Measurements from ENCODE around the gene CABLES2. TPM values are rescaled to one million over a fixed set of nuclear protein-coding genes. Genes with fewer than 3 reads are reported as not detected.

Gene CABLES2
- total RNA-seq, 1 donor from 2014 or later = 1.0 TPM

GRCh38 chr20:62361799-62362589, 45.1 kb downstream of the CABLES2 start:
- Histone ChIP-seq H3K36me3 (ENCODE audit: control insufficient read depth in 3 of 3, insufficient read depth in 3 of 3, low read length in 3 of 3) (no peaks in the 10 kb centered on the region), H3K27ac (ENCODE audit: low read depth, low read length) (peak overlapping the region; percentile 25)

GRCh38 chr20:62360854-62361798, 46.0 kb downstream of the CABLES2 start:
- no peak overlapping the region for H3K4me3 ChIP-seq (ENCODE audit: low read length in 3 of 3)
- peak overlapping the region; percentile 25 for H3K27ac ChIP-seq (ENCODE audit: low read depth, low read length)
- H3K9me3 ChIP-seq (ENCODE audit: control insufficient read depth in 3 of 3, low read length in 3 of 3) = no peaks in the 10 kb centered on the region
- no peaks in the 10 kb centered on the region for H3K36me3 ChIP-seq (ENCODE audit: control insufficient read depth in 3 of 3, insufficient read depth in 3 of 3, low read length in 3 of 3)
- H3K27me3 ChIP-seq (ENCODE audit: control insufficient read depth in 3 of 3, insufficient read depth in 3 of 3, low read length in 3 of 3) = peaks cover 0 to 3% (median 0%) of the 10 kb centered on the region in 3 donors
- peaks cover 75 to 93% (median 89%) of the 10 kb centered on the region in 3 donors for H3K4me1 ChIP-seq (ENCODE audit: control insufficient read depth in 3 of 3, insufficient read depth in 3 of 3, low read length in 3 of 3)
- peak overlapping the region in 2 of 3 donors; percentile 14 to 50 for H3K9ac ChIP-seq (ENCODE audit: low read depth in 1 of 3, low read length in 3 of 3)

More at GRCh38 chr20:62361799-62362589, 45.1 kb downstream of the CABLES2 start:
- H3K9ac ChIP-seq (ENCODE audit: low read depth in 1 of 3, low read length in 3 of 3) = peak overlapping the region in 1 of 3 donors; percentile 3
- no peak overlapping the region for H3K4me3 ChIP-seq (ENCODE audit: low read length in 3 of 3)
- H3K4me1 ChIP-seq (ENCODE audit: control insufficient read depth in 3 of 3, insufficient read depth in 3 of 3, low read length in 3 of 3) = peaks cover 70 to 87% (median 83%) of the 10 kb centered on the region in 3 donors
- H3K27me3 ChIP-seq (ENCODE audit: control insufficient read depth in 3 of 3, insufficient read depth in 3 of 3, low read length in 3 of 3) = peaks cover 0 to 3% (median 0%) of the 10 kb centered on the region in 3 donors
- H3K9me3 ChIP-seq (ENCODE audit: control insufficient read depth in 3 of 3, low read length in 3 of 3) = no peaks in the 10 kb centered on the region

GRCh38 chr20:62359491-62360121, 47.5 kb downstream of the CABLES2 start:
- Histone ChIP-seq H3K36me3 (ENCODE audit: control insufficient read depth in 3 of 3, insufficient read depth in 3 of 3, low read length in 3 of 3) (no peaks in the 10 kb centered on the region), H3K9ac (ENCODE audit: low read depth in 1 of 3, low read length in 3 of 3) (peak overlapping the region in 1 of 3 donors; percentile 71), H3K4me1 (ENCODE audit: control insufficient read depth in 3 of 3, insufficient read depth in 3 of 3, low read length in 3 of 3) (peaks cover 77 to 93% (median 90%) of the 10 kb centered on the region in 3 donors), H3K4me3 (ENCODE audit: low read length in 3 of 3) (no peak overlapping the region), H3K27me3 (ENCODE audit: control insufficient read depth in 3 of 3, insufficient read depth in 3 of 3, low read length in 3 of 3) (no peaks in the 10 kb centered on the region), H3K27ac (ENCODE audit: low read depth, low read length) (peak overlapping the region; percentile 81), H3K9me3 (ENCODE audit: control insufficient read depth in 3 of 3, low read length in 3 of 3) (no peaks in the 10 kb centered on the region)

- Histone ChIP-seq H3K27ac (ENCODE audit: low read depth, low read length) (peak overlapping the region; percentile 81), H3K27me3 (ENCODE audit: control insufficient read depth in 3 of 3, insufficient read depth in 3 of 3, low read length in 3 of 3) (no peaks in the 10 kb centered on the region), H3K4me1 (ENCODE audit: control insufficient read depth in 3 of 3, insufficient read depth in 3 of 3, low read length in 3 of 3) (peaks cover 74 to 93% (median 89%) of the 10 kb centered on the region in 3 donors), H3K36me3 (ENCODE audit: control insufficient read depth in 3 of 3, insufficient read depth in 3 of 3, low read length in 3 of 3) (no peaks in the 10 kb centered on the region), H3K4me3 (ENCODE audit: low read length in 3 of 3) (peak overlapping the region in 1 of 3 donors; percentile 29), H3K9me3 (ENCODE audit: control insufficient read depth in 3 of 3, low read length in 3 of 3) (no peaks in the 10 kb centered on the region), H3K9ac (ENCODE audit: low read depth in 1 of 3, low read length in 3 of 3) (peak overlapping the region; percentile 53 to 71 (median 57))
Measured at GRCh38 chr20:62359043-62359490, 48.0 kb downstream of the CABLES2 start.

- Histone ChIP-seq H3K4me3 (ENCODE audit: low read length in 3 of 3) (peak overlapping the region; percentile 23 to 58 (median 33)), H3K36me3 (ENCODE audit: control insufficient read depth in 3 of 3, insufficient read depth in 3 of 3, low read length in 3 of 3) (no peaks in the 10 kb centered on the region), H3K27me3 (ENCODE audit: control insufficient read depth in 3 of 3, insufficient read depth in 3 of 3, low read length in 3 of 3) (no peaks in the 10 kb centered on the region), H3K9me3 (ENCODE audit: control insufficient read depth in 3 of 3, low read length in 3 of 3) (no peaks in the 10 kb centered on the region), H3K27ac (ENCODE audit: low read depth, low read length) (peak overlapping the region; percentile 81), H3K9ac (ENCODE audit: low read depth in 1 of 3, low read length in 3 of 3) (peak overlapping the region; percentile 53 to 71 (median 57)), H3K4me1 (ENCODE audit: control insufficient read depth in 3 of 3, insufficient read depth in 3 of 3, low read length in 3 of 3) (peaks cover 70 to 91% (median 87%) of the 10 kb centered on the region in 3 donors)
Measured at GRCh38 chr20:62358171-62359042, 48.7 kb downstream of the CABLES2 start.

- Histone ChIP-seq H3K4me3 (ENCODE audit: low read length in 3 of 3) (peak overlapping the region in 2 of 3 donors; percentile 33 to 58), H3K9ac (ENCODE audit: low read depth in 1 of 3, low read length in 3 of 3) (peak overlapping the region; percentile 33 to 71 (median 53)), H3K36me3 (ENCODE audit: control insufficient read depth in 3 of 3, insufficient read depth in 3 of 3, low read length in 3 of 3) (peaks cover 0 to 1% (median 0%) of the 10 kb centered on the region in 3 donors), H3K27me3 (ENCODE audit: control insufficient read depth in 3 of 3, insufficient read depth in 3 of 3, low read length in 3 of 3) (no peaks in the 10 kb centered on the region), H3K27ac (ENCODE audit: low read depth, low read length) (peak overlapping the region; percentile 81), H3K9me3 (ENCODE audit: control insufficient read depth in 3 of 3, low read length in 3 of 3) (no peaks in the 10 kb centered on the region), H3K4me1 (ENCODE audit: control insufficient read depth in 3 of 3, insufficient read depth in 3 of 3, low read length in 3 of 3) (peaks cover 77 to 90% (median 86%) of the 10 kb centered on the region in 3 donors)
Measured at GRCh38 chr20:62357681-62358080, 49.4 kb downstream of the CABLES2 start.

- Histone ChIP-seq H3K27ac (ENCODE audit: low read depth, low read length) (peak overlapping the region; percentile 81), H3K4me1 (ENCODE audit: control insufficient read depth in 3 of 3, insufficient read depth in 3 of 3, low read length in 3 of 3) (peaks cover 78 to 89% (median 86%) of the 10 kb centered on the region in 3 donors), H3K9ac (ENCODE audit: low read depth in 1 of 3, low read length in 3 of 3) (peak overlapping the region in 2 of 3 donors; percentile 53 to 71)
Measured at GRCh38 chr20:62357187-62357667, 49.9 kb downstream of the CABLES2 start.

GRCh38 chr20:62356589-62357186, 50.4 kb downstream of the CABLES2 start:
- peak overlapping the region in 2 of 3 donors; percentile 43 to 54 for H3K4me3 ChIP-seq (ENCODE audit: low read length in 3 of 3)
- H3K9ac ChIP-seq (ENCODE audit: low read depth in 1 of 3, low read length in 3 of 3) = peak overlapping the region in 2 of 3 donors; percentile 53 to 71
- peaks cover 72 to 86% (median 85%) of the 10 kb centered on the region in 3 donors for H3K4me1 ChIP-seq (ENCODE audit: control insufficient read depth in 3 of 3, insufficient read depth in 3 of 3, low read length in 3 of 3)
- H3K27me3 ChIP-seq (ENCODE audit: control insufficient read depth in 3 of 3, insufficient read depth in 3 of 3, low read length in 3 of 3) = no peaks in the 10 kb centered on the region
- H3K9me3 ChIP-seq (ENCODE audit: control insufficient read depth in 3 of 3, low read length in 3 of 3) = no peaks in the 10 kb centered on the region
- peak overlapping the region; percentile 81 for H3K27ac ChIP-seq (ENCODE audit: low read depth, low read length)
- peaks cover 0 to 3% (median 0%) of the 10 kb centered on the region in 3 donors for H3K36me3 ChIP-seq (ENCODE audit: control insufficient read depth in 3 of 3, insufficient read depth in 3 of 3, low read length in 3 of 3)

More at GRCh38 chr20:62357187-62357667, 49.9 kb downstream of the CABLES2 start:
- Histone ChIP-seq H3K36me3 (ENCODE audit: control insufficient read depth in 3 of 3, insufficient read depth in 3 of 3, low read length in 3 of 3) (peaks cover 0 to 3% (median 0%) of the 10 kb centered on the region in 3 donors), H3K9me3 (ENCODE audit: control insufficient read depth in 3 of 3, low read length in 3 of 3) (no peaks in the 10 kb centered on the region), H3K27me3 (ENCODE audit: control insufficient read depth in 3 of 3, insufficient read depth in 3 of 3, low read length in 3 of 3) (no peaks in the 10 kb centered on the region), H3K4me3 (ENCODE audit: low read length in 3 of 3) (peak overlapping the region; percentile 36 to 58 (median 43))

Data from skeletal muscle tissue (tissue), 4 donors.